NT2/D1 (cell line): Measurements from ENCODE around the gene ARHGEF26.
"Not testable (repeated sequence)": the region's sequence is repeated elsewhere in the genome, so short reads cannot be mapped to it uniquely, and the experiment has no call there.

Experiments
- DNase-seq: peaks from one replicate; pipeline ENCODE4 v3.0.0-alpha.2; 2011; ENCODE audit warnings: low read depth, low spot score
- H3K27me3 ChIP-seq: 2 replicates; pipeline ENCODE4 v1.6.0; 2011; ENCODE audit warnings: mild to moderate bottlenecking; ENCODE audit not compliant: insufficient read length, insufficient read depth
- H3K36me3 ChIP-seq: 2 replicates; pipeline ENCODE4 v1.6.1; 2011; ENCODE audit warnings: mild to moderate bottlenecking, low read length, mixed read lengths; ENCODE audit not compliant: insufficient read depth, insufficient read length
- H3K4me1 ChIP-seq: 2 replicates; pipeline ENCODE4 v1.5.1; 2011; ENCODE audit not compliant: insufficient read depth, insufficient read length
- H3K4me3 ChIP-seq: 2 replicates; pipeline ENCODE4 v1.5.1; 2011; ENCODE audit warnings: low read depth; ENCODE audit not compliant: insufficient read length
- H3K9ac ChIP-seq: 2 replicates; pipeline ENCODE4 v1.6.0; 2011; ENCODE audit warnings: low read depth; ENCODE audit not compliant: insufficient read length
- H3K9me3 ChIP-seq: 2 replicates; pipeline ENCODE4 v1.5.1; 2011; ENCODE audit warnings: mild to moderate bottlenecking, low read length; ENCODE audit not compliant: insufficient read depth
- SUZ12 ChIP-seq: IDR thresholded peaks from 2 replicates; pipeline ENCODE4 v1.6.1; 2011; ENCODE audit not compliant: insufficient read length, insufficient read depth; ENCODE audit errors: extremely low read depth
- YY1 ChIP-seq: IDR thresholded peaks from 2 replicates; pipeline ENCODE4 v1.6.1; 2011; ENCODE audit not compliant: insufficient read length, insufficient read depth
- ZNF274 ChIP-seq: IDR thresholded peaks from 2 replicates; pipeline ENCODE4 v1.6.1; 2011; ENCODE audit warnings: mild to moderate bottlenecking, low read depth, low read length

The ARHGEF26 gene

DNA sequence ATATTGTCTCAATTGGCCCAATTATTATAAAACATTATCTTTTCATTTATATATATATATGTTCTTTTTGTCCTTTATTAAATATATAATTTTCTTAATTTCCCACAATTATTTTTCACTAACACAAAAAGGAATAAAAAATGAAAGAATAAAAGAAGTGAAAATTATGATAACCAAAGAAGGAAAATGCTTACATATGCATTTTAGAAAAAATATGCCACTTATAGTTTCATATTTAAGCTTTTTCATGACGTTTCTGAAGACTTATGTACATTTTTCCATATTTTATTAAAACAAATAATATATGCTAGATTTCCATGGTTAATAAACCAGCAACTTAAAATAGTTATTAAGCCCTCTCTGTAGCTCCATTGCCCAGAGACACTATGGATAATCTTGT lies 34.9 kb upstream of the ARHGEF26 start:
- no peaks in the 10 kb centered on the region for H3K36me3 ChIP-seq
- H3K4me1 ChIP-seq = no peaks in the 10 kb centered on the region
- no peak overlapping the region for H3K9ac ChIP-seq
- no peaks in the 10 kb centered on the region for H3K27me3 ChIP-seq
- no peak overlapping the region for H3K4me3 ChIP-seq
- H3K9me3 ChIP-seq = peaks cover 11% of the 10 kb centered on the region; the same call in 1 of the 2 replicates
- DNase-seq = no peak
- no peak for TF ChIP-seq YY1
- no peak for TF ChIP-seq SUZ12
- TF ChIP-seq ZNF274 = no peak

DNA sequence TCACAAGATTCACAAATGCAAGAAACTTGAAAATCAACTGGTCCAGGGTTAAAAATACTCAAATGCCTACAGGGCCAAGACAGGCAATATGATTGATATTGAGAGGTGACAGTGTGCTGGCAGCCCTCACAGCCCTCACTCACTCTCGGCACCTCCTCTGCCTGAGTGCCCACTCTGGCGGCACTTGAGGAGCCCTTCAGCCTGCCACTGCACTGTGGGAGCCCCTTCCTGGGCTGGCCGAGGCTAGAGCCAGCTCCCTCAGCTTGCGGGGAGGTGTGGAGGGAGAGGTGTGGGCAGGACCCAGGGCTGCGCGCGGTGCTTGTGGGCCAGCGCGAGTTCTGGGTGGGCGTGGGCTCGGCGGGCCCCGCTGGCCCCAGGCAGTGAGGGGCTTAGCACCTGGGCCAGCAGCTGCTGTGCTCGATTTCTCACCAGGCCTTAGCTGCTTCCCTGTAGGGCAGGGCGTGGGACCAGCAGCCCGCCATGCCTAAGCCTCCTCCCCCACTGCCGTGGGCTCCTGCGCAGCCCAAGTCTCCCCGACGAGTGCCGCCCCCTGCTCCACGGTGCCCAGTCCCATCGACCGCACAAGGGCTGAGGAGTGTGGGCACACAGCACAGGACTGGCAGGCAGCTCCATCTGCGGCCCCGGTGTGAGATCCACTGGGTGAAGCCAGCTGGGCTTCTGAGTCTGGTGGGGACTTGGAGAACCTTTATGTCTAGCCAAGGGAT lies 33.3 kb upstream of the ARHGEF26 start:
- not testable (repeated sequence) for DNase-seq, H3K36me3 ChIP-seq, H3K4me3 ChIP-seq, H3K27me3 ChIP-seq, H3K4me1 ChIP-seq, H3K9ac ChIP-seq
- peaks cover 11% of the 10 kb centered on the region; the same call in 1 of the 2 replicates for H3K9me3 ChIP-seq

DNA sequence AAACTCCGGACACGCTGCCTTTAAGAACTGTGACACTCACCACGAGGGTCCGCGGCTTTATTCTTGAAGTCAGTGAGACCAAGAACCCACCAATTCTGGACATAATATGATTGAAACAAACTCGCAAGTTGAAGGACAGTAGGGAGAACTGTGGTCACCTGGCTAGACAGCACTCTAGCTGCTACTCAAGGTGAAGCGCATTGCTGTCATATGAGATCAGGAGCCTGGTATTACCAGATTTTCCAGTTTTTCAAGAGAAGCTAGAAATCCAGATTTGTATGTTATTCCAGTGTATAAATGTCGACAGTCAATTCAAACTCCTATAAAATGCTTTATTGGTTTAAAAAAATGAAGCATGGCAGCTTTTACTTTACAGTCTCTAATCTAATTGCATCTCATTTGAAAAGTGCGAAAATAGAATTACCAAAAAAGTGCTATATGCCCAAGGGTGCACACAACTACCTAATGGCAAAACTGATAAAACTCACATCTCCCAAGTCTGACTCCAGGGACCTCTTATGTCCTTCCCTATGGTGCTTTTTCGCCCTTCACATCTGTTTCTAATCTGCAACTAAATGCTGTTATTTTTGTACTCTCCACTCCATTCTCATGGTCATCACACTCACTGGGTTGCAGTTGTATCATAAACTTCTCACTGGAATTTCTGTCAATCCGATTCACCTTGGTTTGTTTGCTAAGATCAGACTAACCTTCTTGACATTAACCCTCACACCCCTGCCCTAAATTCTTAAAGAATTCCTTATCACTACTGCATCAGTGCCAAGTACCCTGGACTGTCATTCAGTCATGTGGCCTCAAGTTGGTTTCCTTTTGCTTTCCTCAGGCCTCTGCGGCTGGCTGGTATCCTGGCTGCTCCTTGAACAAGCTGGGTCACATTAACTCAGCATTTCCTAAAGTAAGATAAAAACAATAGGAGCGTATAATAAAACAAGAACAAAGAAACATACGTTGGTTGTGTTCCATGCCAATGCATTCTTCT lies 31.5 kb upstream of the ARHGEF26 start:
- H3K9ac ChIP-seq = no peak overlapping the region
- H3K27me3 ChIP-seq = no peaks in the 10 kb centered on the region
- H3K4me3 ChIP-seq = no peak overlapping the region
- DNase-seq = no peak
- H3K4me1 ChIP-seq = no peaks in the 10 kb centered on the region
- TF ChIP-seq SUZ12 (no peak), ZNF274 (no peak), YY1 (no peak)
- no peaks in the 10 kb centered on the region for H3K36me3 ChIP-seq
- peaks cover 11% of the 10 kb centered on the region; the same call in 1 of the 2 replicates for H3K9me3 ChIP-seq

- Histone ChIP-seq H3K4me1 (no peaks in the 10 kb centered on the region), H3K27me3 (no peaks in the 10 kb centered on the region), H3K9me3 (no peaks in the 10 kb centered on the region), H3K36me3 (no peaks in the 10 kb centered on the region), H3K4me3 (no peak overlapping the region), H3K9ac (no peak overlapping the region)
- DNase-seq = no peak
- TF ChIP-seq ZNF274 = no peak
- no peak for TF ChIP-seq SUZ12
- no peak for TF ChIP-seq YY1
Measured at GRCh38 chr3:154094051-154094450, 27.1 kb upstream of the ARHGEF26 start.

DNA sequence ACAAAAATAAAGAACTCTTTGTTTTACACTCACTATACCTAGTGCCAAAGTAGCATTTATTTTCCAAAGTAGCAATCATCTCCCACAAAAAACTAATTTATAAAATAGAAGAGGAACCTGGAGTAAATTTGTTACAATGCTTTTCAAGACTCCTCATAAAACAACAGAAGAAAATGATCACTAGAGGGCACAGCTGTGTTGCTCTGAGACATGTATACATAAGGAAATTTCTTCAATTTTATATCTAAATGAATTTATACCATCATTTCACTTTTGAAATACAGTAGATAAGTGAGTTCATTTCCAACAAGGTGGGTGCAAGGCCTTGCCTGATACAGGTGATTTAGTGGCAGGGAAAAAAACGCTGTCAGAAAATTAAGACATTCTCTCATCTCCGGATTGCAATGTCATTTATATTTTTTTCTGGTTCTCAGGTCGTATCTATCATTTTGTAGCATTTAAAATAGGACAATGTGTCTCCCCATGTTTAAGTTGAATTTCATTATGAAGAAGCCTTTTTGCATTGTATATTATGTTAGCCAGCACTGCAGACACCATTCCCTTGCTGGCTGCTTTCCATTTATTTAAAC lies 25.3 kb upstream of the ARHGEF26 start:
- TF ChIP-seq SUZ12 (no peak), YY1 (no peak), ZNF274 (no peak)
- Histone ChIP-seq H3K4me3 (no peak overlapping the region), H3K36me3 (no peaks in the 10 kb centered on the region), H3K9me3 (no peaks in the 10 kb centered on the region), H3K9ac (no peak overlapping the region), H3K4me1 (no peaks in the 10 kb centered on the region), H3K27me3 (no peaks in the 10 kb centered on the region)
- DNase-seq = no peak

- Histone ChIP-seq H3K4me3 (no peak overlapping the region), H3K27me3 (no peaks in the 10 kb centered on the region), H3K9ac (no peak overlapping the region), H3K36me3 (no peaks in the 10 kb centered on the region), H3K4me1 (no peaks in the 10 kb centered on the region), H3K9me3 (no peaks in the 10 kb centered on the region)
- no peak for TF ChIP-seq YY1
- no peak for TF ChIP-seq ZNF274
- TF ChIP-seq SUZ12 = no peak
- no peak for DNase-seq
Measured at GRCh38 chr3:154098376-154098775, 22.8 kb upstream of the ARHGEF26 start.

DNA sequence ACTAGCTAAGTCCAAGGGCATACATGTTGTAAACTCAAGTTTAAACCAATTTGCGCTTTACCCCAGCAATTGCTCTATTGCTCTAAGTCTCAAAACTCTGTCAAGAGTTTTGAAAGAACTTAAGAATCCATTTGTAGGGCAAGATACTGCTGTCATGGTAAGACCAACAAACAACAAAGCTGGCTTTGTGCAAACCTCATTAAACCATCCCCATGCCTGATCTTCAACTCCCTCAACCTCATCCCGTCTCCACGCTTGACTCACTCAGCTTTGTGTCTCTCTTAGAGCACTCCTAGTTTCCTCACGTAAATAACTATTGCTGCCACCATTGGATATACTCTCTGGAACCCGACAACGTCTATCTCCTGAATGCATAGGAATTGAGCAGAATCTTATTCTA lies 20.6 kb upstream of the ARHGEF26 start:
- TF ChIP-seq YY1 (no peak), ZNF274 (no peak), SUZ12 (no peak)
- Histone ChIP-seq H3K4me3 (no peak overlapping the region), H3K27me3 (no peaks in the 10 kb centered on the region), H3K9ac (no peak overlapping the region), H3K4me1 (no peaks in the 10 kb centered on the region), H3K9me3 (no peaks in the 10 kb centered on the region), H3K36me3 (no peaks in the 10 kb centered on the region)
- DNase-seq = no peak
